ENCODE results near the gene YTHDF1. TPM values are rescaled to one million over a fixed set of nuclear protein-coding genes. Genes with fewer than 3 reads are reported as not detected.
"Not testable (repeated sequence)": the region's sequence is repeated elsewhere in the genome, so short reads cannot be mapped to it uniquely, and the experiment has no call there.

YTHDF1 gene
- total RNA-seq, 2 experiments from 2014 or later, result 39.3 to 41.3 TPM

DNA sequence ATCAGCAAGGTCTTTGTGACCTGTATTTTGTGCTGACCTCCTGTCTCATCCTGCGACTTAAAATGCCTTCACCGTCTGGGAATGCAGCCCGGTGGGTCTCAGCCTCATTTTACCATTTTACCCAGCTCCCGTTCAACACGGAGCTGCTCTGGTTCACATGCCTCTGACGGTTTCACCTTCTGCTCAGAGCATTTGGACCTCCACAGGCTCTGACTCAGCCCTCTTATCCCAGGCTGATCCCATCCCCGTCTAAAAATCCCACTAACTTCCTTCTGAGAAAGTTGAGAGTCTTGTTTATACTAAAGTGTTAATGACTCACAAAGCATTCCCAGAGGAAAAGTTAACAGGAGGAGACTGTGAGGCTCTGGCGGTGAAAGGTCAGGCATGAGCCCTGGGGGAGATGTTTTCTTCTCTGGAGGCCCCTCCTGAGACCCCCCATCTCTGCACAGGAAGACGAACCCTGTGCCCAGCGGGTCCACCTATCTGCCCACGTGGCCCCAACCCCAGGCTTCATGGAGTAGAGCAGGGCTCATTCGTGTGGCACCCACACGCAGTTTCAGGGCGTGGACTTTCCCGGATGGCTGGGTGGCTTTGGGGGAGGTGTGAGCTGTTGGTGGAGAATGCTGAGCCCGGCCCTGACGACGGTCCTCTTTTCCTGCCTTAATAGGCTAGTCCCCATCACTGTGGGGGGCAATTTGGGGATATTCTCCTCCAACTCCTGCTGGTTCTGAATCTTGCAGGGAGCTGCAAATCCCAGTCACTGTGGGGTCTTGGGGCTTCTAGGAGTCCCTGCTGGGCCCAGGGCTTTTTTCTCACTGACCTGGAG is 16.5 kb upstream of the YTHDF1 start:
- peaks cover 29% of the 10 kb centered on the region for H3K27me3 Mint-ChIP-seq
- no peaks in the 10 kb centered on the region for H3K9me3 Mint-ChIP-seq
- CTCF ChIA-PET, result no interaction called here

DNA sequence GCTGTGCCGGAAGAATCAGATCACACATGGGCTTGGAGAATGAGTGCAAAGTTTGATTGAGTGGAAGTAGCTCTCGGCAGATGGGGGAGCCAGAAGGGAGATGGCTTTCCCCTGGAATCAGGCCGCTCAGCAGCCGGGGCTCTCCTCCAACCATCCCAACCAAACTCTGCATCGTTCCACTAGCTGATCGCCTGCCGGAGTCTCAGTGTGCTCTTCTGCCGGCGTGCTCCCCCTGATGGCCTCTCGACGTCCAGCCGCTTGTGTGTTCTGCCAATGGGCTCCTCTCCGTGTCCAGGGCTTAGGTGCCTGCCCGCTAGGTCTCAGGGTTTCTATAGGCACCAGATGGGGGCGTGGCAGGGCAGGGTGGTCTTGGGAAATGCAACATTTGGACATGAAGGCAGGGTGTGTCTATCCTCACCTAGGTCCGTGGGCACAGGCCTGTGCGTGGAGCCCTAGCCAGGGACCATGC is 14.9 kb upstream of the YTHDF1 start:
- Mint-ChIP-seq H3K9me3 (no peaks in the 10 kb centered on the region), H3K36me3 (ENCODE audit: low read depth) (no peaks in the 10 kb centered on the region), H3K4me3 (no peak overlapping the region), H3K27me3 (peaks cover 29% of the 10 kb centered on the region), H3K27ac (no peak overlapping the region), H3K4me1 (no peaks in the 10 kb centered on the region)
- ChIA-PET CTCF (interaction anchor here (0.9 to 1.2 kb wide), 2 partner anchors 16 to 48 kb away, joined by 3 read pairs; no protein-coding TSS in a partner anchor), POLR2A (no interaction called here)
- no peak for DNase-seq

More for the DNA sequence above, 16.5 kb upstream of the YTHDF1 start:
- Mint-ChIP-seq H3K4me3 (no peak overlapping the region), H3K36me3 (ENCODE audit: low read depth) (no peaks in the 10 kb centered on the region), H3K4me1 (no peaks in the 10 kb centered on the region), H3K27ac (no peak overlapping the region)
- DNase-seq, result no peak
- POLR2A ChIA-PET, result no interaction called here

DNA sequence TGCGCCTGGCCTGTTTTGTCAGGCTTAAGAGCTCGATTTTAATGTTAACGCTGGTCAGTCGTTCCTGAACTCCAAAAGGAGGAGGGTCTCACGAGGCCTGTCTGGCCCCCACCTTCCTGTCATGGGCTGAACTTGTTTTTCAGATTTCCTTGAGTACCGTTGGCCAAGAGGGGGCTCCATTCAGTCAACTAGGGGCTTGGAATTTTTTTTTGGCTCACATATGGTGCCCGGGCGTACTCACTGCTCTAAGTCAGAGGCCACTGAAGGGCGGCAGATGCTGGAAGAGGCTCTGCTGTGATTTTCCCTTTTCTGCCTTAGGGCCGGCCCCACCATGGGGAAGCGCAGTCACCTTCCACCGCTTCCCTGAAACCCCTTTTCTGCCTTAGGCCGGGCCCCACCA is 12.9 kb upstream of the YTHDF1 start:
- no peaks in the 10 kb centered on the region for H3K36me3 Mint-ChIP-seq (ENCODE audit: low read depth)
- H3K27ac Mint-ChIP-seq, result no peak overlapping the region
- no peak overlapping the region for H3K4me3 Mint-ChIP-seq
- POLR2A ChIA-PET, result no interaction called here
- peaks cover 29% of the 10 kb centered on the region for H3K27me3 Mint-ChIP-seq
- H3K9me3 Mint-ChIP-seq, result no peaks in the 10 kb centered on the region
- CTCF ChIA-PET, result no interaction called here
- no peak for DNase-seq
- H3K4me1 Mint-ChIP-seq, result no peaks in the 10 kb centered on the region

DNA sequence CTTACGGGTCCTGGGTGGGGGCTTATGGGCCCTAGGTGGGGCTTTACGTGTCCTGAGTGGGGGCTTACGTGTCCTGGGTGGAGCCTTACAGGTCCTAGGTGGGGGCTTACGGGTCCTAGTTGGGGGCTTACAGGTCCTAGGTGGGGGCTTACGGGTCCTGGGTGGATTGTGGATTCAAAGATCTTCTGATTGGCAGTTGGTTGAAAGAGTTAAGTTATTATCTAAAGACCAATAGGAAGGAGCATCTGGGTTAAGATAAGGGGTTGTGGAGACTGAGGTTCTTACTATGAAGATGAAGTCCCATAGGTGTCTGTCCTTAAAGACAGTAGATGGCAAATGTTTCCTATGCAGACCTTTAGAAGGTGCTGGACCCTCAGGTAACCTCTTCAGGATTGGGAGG is 11.3 kb upstream of the YTHDF1 start:
- peaks cover 26% of the 10 kb centered on the region for H3K27me3 Mint-ChIP-seq
- no peaks in the 10 kb centered on the region for H3K9me3 Mint-ChIP-seq
- ChIA-PET CTCF (no interaction called here), POLR2A (no interaction called here)
- no peak overlapping the region for H3K27ac Mint-ChIP-seq
- H3K4me1 Mint-ChIP-seq, result no peaks in the 10 kb centered on the region
- H3K36me3 Mint-ChIP-seq (ENCODE audit: low read depth), result no peaks in the 10 kb centered on the region
- no peak for DNase-seq
- no peak overlapping the region for H3K4me3 Mint-ChIP-seq

DNA sequence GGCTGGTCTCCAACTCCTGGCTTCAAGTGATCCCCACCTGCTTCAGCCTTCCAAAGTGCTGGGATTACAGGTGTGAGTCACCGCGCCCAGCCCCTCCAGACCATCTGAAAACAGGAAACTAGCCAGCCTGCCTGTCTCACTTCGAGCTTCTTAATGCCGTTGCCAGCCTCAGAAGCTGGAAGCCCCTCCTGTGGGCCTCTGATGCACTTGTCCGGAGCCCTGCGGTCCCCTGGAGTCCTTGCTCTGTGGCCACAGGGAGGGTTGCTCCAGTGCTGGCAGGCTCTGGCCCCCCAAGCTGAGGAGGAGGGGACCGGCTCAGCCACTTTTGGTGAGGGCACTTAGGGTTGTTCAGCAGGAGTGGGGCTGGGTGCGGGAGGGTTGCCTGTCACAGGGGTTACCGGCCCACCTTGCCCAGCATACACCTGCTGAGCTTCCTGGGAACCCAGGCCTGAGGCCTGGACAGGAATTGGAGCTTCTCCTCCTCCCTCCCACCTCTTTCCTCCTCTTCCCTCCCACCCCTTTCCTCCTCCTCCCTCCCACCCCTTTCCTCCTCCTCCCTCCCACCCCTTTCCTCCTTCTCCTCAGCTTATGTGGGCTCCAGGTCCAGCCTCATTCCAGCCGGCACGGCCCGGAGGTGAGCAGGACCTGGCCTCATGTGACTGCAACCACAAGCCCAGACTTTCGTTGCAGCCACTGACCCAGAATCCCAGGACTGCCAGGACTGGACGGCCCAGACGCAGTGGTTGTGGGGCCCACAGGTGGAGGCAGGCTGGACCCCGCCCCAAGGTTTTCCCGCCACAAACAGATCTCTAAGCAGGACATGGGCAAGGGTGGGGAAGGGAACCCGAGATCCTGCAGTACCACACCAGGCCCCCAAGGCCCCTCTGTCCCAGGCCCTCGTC is 10.4 kb upstream of the YTHDF1 start:
- no peak for DNase-seq
- Mint-ChIP-seq H3K36me3 (ENCODE audit: low read depth) (no peaks in the 10 kb centered on the region), H3K4me1 (no peaks in the 10 kb centered on the region), H3K27me3 (peaks cover 20% of the 10 kb centered on the region), H3K4me3 (no peak overlapping the region), H3K27ac (no peak overlapping the region), H3K9me3 (no peaks in the 10 kb centered on the region)
- ChIA-PET CTCF (no interaction called here), POLR2A (no interaction called here)

DNA sequence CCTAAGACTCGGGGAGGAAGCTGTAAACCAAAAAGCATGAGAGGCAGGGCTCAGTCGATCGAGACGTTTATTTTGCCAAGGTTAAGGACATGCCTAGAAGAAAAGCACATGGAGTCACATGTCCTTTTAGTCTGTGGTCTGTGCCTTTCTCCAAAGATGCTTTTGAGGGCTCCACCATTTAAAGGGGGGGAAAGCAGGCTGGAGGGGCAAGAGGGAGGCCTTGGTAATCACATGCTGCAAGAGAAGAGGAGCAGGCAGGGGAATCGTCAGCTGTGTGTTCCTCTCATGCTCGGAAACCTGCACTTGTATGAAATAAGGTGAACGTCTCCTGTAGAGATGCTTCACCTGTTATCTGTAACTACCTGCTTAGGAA is 9.1 kb upstream of the YTHDF1 start:
- no peaks in the 10 kb centered on the region for H3K9me3 Mint-ChIP-seq
- H3K36me3 Mint-ChIP-seq (ENCODE audit: low read depth), result no peaks in the 10 kb centered on the region
- peaks cover 10% of the 10 kb centered on the region for H3K27me3 Mint-ChIP-seq
- no peak overlapping the region for H3K4me3 Mint-ChIP-seq
- DNase-seq, result no peak
- H3K27ac Mint-ChIP-seq, result no peak overlapping the region
- ChIA-PET POLR2A (no interaction called here), CTCF (no interaction called here)
- H3K4me1 Mint-ChIP-seq, result no peaks in the 10 kb centered on the region

DNA sequence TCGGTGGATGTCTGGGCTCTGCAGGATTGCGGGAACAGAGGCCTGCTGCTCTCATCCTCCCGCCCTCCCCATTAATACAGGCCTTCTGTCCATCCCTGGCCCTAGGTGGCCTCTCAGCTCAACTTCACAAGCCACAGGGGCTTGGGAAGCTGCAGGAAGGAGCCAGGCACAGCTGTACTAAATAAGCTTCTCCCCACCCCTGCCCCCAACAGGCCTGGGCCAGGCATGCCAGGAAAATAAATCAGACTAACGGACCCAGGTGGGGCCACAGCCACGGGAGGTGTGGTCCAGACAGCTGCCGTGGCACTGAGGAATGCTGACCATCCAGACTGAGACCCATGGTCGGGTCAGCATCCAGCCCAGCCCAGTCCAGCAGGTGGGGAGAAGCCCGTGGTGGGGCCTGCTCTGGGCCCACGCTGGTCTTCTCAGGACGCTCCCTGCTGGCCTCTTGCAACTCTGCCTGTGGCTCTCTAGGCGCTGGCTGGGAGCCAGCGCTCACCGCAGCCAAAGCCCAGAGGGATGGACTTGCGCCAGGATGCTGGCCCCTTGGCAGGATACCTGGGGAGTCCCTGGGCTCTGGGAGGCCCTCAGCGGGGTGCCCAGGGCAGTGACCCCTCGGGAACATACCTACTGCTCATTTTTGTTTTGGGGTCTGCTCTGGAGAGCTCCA is 8.6 kb upstream of the YTHDF1 start:
- ChIA-PET CTCF (interaction anchor here (0.5 to 2.4 kb wide), 5 partner anchors 12 to 156 kb away, joined by 3 to 22 read pairs (median 3); no protein-coding TSS in a partner anchor), POLR2A (no interaction called here)
- H3K36me3 Mint-ChIP-seq (ENCODE audit: low read depth), result no peaks in the 10 kb centered on the region
- H3K4me1 Mint-ChIP-seq, result no peaks in the 10 kb centered on the region
- peaks cover 6% of the 10 kb centered on the region for H3K27me3 Mint-ChIP-seq
- H3K27ac Mint-ChIP-seq, result no peak overlapping the region
- no peak overlapping the region for H3K4me3 Mint-ChIP-seq
- DNase-seq, result no peak
- no peaks in the 10 kb centered on the region for H3K9me3 Mint-ChIP-seq

DNA sequence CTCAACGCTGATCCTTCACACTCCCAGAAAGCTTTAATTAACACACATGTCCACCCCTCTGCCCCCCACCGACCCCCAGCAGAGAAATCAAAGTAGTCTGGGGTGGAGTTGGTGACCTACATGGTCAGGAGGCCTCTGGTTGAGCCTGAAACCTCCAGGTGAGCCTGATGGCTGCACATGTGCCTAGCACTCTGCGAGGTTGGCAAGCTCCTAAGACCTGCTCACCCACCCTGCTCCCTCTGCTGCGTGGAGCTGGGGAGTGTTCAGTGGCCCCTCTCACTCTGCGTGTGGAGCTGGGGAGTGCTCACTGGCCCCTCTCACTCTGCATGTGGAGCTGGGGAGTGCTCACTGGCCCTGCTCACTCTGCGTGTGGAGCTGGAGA is 7.9 kb upstream of the YTHDF1 start:
- Mint-ChIP-seq H3K27me3 (peaks cover under 1% of the 10 kb centered on the region), H3K36me3 (ENCODE audit: low read depth) (no peaks in the 10 kb centered on the region), H3K9me3 (no peaks in the 10 kb centered on the region), H3K27ac (no peak overlapping the region), H3K4me3 (no peak overlapping the region), H3K4me1 (no peaks in the 10 kb centered on the region)
- DNase-seq, result no peak
- ChIA-PET CTCF (interaction anchor here (0.5 to 2.4 kb wide), 9 partner anchors 11 to 286 kb away, joined by 3 to 22 read pairs (median 3); partner anchors contain the start of genes BIRC7 and GID8), POLR2A (interaction anchor here (0.7 kb wide), 1 partner anchor 35 kb away, joined by 4 read pairs; no protein-coding TSS in a partner anchor)

DNA sequence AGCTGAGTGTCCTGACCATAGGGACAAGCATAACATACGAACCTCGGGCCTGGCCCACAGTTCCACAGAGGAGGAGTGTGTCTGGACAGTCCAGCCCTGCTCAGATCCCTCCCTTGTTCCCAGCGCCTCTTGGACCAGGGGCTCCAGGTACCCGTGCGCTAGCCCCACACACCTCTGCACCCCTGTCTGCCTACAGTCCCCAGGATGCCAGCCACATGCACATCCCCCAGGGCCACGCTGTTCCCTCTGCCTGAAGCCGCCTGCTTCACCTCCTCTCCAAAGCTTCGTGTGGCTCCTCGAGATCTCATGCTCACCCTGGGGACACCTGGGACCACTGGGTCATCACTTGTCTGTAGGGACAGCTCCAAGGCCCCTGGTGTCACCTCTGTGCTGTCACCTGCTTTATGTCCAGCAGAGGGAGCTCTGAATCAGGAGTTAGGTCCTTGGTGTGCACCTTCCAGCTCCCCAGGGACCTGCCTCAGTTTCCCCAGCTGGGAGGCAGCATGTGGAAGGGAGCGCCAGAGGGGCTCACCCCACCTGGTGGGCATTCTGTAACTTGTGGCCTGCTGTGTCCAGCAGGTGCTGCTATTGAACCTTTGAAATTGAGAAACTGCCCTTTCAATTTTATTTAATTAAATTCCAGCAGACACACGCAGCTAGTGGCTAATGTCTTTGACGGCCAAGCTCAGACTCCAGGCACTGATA is 7.3 kb upstream of the YTHDF1 start:
- H3K36me3 Mint-ChIP-seq (ENCODE audit: low read depth), result no peaks in the 10 kb centered on the region
- H3K4me3 Mint-ChIP-seq, result no peak overlapping the region
- ChIA-PET POLR2A (interaction anchor here (0.7 kb wide), 2 partner anchors 36 to 71 kb away, joined by 3 to 4 read pairs; no protein-coding TSS in a partner anchor), CTCF (interaction anchor here (0.5 to 2.4 kb wide), 10 partner anchors 11 to 293 kb away, joined by 3 to 22 read pairs (median 3); partner anchors contain the start of genes BIRC7 and GID8)
- no peaks in the 10 kb centered on the region for H3K4me1 Mint-ChIP-seq
- peak; percentile 63 for DNase-seq
- H3K27ac Mint-ChIP-seq, result no peak overlapping the region
- no peaks in the 10 kb centered on the region for H3K27me3 Mint-ChIP-seq
- H3K9me3 Mint-ChIP-seq, result no peaks in the 10 kb centered on the region

DNA sequence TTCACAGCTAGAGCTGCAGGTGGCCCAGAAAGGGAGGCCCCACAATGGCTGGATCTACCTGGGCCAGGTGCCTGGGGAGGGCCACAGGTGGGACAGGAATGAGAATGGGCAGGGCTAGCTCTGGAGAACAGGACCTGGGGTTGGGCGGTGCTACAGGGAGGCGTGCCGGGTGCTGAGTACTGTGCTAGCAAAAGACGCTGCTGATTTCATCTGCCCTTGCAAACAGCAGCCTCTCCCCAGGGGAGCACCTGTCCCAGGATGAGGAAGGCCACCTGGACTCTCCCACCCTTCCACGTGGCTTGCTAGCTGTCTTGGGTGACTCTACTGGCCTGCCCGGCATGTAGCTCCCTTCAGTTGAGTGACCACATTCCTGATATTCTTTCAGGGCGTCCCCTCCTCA is 6.6 kb upstream of the YTHDF1 start:
- H3K36me3 Mint-ChIP-seq (ENCODE audit: low read depth), result no peaks in the 10 kb centered on the region
- no peak for DNase-seq
- POLR2A ChIA-PET, result no interaction called here

DNA sequence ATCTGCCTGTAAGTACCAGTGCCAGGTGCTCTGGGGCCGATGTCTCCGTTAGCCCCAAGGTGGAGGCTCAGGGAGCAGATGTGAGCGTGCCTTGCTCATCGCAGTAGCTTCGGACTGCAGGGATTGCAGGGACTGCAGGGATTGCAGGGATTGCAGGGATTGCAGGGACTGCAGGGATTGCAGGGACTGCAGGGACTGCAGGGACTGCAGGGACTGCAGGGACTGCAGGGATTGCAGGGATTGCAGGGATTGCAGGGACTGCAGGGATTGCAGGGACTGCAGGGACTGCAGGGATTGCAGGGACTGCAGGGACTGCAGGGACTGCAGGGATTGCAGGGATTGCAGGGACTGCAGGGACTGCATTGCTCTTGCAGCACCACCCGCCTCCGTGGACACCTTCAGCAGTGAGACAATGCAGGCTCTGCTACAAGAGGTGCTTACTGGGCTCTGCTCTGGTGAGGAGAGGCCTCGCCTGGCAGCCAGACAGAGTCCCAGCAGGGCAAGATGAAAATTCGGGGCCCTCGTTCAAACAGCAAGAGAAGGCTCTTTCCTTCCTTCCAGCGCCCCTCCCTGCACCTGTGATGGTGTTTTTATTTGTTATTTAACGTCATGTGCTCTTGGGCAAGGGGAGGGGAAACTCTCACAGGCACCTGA is 5.6 kb upstream of the YTHDF1 start:
- H3K4me3 Mint-ChIP-seq; DNase-seq; H3K9me3 Mint-ChIP-seq; CTCF ChIA-PET; POLR2A ChIA-PET; H3K27ac Mint-ChIP-seq; H3K4me1 Mint-ChIP-seq; H3K36me3 Mint-ChIP-seq (ENCODE audit: low read depth); H3K27me3 Mint-ChIP-seq: not testable (repeated sequence)

More for the DNA sequence above, 6.6 kb upstream of the YTHDF1 start:
- H3K4me3 Mint-ChIP-seq, result no peak overlapping the region
- H3K27me3 Mint-ChIP-seq, result no peaks in the 10 kb centered on the region
- CTCF ChIA-PET, result interaction anchor here (0.5 to 2.4 kb wide), 6 partner anchors 10 to 294 kb away, joined by 3 to 22 read pairs (median 3); partner anchors contain the start of gene BIRC7
- no peaks in the 10 kb centered on the region for H3K4me1 Mint-ChIP-seq
- H3K9me3 Mint-ChIP-seq, result no peaks in the 10 kb centered on the region
- no peak overlapping the region for H3K27ac Mint-ChIP-seq
